HG03565 (cell line): Measurements from ENCODE around the gene RBMS3.

Experiments used
- ATAC-seq: cut with Tn5 transposase; IDR thresholded peaks from one replicate; pipeline ENCODE4 v1.9.1; 2021; ENCODE audit warnings: mild to moderate bottlenecking, moderate library complexity; ENCODE audit not compliant: unreplicated experiment

The RBMS3 gene

GRCh38 chr3:29852767-29853166 lies 571.9 kb downstream of the RBMS3 start:
- ATAC-seq = no peak

DNA sequence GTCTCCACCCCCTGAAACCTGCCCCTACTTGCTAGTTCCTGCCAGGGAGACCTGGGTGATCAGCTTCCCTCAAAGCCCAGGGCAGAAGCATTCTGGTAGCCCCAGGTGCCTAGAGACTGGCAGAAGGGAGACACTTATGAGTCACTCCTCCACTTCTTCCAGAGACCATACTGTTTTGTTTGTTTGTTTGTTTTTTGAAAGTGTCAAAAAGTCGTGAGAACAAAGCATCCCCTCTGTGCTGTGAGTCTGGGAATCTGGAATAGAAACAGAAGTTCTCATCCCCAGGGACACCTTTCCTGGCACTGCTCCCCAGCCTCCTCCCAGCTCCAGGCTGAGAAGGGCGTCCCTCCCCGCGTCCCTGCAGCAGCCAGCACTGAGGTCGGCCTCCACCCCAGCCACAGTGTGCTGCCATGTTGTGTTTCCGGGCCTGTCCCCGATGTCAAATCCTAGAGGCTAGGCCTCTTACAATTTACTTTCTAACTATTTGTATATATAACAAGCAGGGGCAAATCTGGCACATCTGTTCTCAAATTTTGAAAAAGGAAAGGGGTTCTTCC lies 573.0 kb downstream of the RBMS3 start:
- ATAC-seq = no peak

DNA sequence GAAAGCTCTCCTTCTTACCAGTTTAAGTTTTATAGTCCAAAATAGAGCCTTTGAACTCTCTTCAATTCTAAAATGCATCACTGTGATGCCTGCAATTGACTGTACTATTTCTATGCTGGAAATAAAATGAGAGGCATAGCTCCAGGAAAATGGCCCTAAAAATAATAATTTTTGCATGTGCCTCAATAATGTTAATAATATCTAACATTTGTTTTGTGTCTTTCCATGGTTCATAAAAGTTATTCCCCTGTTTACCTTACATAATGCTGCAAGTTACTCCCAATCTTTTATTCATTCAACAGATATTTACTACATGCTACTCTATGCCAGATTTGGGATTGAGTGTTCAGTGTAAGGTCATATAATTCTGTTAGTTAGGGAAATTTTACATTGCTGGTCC lies 574.0 kb downstream of the RBMS3 start:
- no peak for ATAC-seq

DNA sequence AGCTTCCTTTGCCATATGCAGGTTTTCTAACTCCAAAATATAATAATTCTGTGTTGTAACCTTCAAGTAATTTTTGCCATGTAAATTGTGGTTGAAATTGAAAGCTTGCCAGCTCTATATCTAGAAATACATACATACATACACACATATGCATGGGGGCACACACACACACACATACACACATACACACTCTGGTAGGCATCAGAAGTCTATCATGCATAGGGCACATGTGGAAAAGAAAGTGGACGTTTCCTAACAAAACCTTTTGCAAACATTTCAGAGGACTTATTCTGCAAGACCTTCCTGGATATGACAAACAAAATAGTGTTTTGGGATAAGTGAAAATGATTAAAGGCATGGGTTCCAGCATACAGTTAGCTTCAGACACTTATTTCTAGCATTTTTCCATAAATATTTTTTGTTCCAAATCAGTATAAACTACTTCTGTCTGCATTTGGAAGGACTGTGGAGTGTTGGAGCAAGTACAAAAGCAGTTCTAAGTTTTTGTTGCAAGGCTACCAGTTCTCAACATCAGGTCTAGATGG lies 578.9 kb downstream of the RBMS3 start:
- ATAC-seq = no peak

DNA sequence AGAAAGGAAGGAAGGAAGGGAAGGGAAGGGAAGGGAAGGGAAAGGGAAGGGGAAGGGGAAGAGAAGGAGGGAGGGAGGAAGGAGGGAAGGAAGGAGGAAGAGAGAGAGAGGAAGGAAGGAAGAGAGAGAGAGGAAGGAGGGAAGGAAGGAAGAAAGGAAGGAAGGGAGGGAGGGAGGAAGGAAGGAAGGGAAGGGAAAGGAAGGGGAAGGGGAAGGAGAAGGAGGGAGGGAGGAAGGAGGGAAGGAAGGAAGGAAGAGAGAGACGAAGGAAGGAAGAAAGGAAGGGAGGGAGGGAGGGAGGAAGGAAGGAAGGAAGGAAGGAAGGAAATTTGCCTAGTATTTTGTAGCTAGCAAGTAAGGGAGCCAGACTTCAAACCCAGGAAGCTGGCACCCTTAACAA lies 583.9 kb downstream of the RBMS3 start:
- ATAC-seq = no peak

- ATAC-seq = no peak
Observed at GRCh38 chr3:29868543-29869101, 587.8 kb downstream of the RBMS3 start.

GRCh38 chr3:29870136-29870535 lies 589.3 kb downstream of the RBMS3 start:
- ATAC-seq = no peak

DNA sequence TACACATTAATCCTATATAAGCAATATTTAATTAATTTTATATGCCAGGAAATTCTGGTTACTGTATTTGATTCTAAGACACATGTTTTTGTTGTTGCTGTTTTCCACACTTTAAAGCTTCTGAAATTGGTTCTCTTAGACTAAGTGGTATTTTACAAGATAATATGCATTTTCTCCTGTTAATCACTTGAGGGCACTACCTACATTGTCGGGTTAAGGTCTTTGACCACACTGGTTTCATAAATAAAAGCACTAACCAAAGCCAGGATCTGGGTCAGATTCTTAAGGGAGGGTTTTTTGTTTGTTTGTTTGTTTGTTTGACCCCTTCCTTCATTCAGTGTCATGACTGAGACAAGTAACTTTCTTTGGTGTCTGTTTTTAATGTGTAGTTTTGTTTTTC lies 590.2 kb downstream of the RBMS3 start:
- no peak for ATAC-seq

DNA sequence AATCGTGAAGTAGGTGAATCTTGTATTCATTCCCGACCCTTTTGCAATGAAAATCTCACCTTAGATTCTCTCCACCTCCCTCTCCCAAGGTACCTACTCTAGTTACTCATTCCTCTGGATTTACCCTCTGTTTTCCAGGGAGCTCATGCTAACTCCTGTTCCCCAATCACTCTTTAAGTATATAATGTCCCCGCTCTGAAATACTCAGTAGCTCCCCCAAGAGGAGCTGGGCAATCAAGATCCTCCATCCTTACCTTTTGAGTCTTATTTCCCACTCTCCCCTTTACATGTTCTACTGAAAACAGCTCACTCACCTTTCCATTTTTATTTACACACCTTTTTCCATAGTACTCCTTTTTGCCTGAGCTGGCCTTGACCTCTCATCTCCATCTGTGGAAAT lies 599.9 kb downstream of the RBMS3 start:
- ATAC-seq = no peak

GRCh38 chr3:29887451-29887850 lies 606.6 kb downstream of the RBMS3 start:
- no peak for ATAC-seq

DNA sequence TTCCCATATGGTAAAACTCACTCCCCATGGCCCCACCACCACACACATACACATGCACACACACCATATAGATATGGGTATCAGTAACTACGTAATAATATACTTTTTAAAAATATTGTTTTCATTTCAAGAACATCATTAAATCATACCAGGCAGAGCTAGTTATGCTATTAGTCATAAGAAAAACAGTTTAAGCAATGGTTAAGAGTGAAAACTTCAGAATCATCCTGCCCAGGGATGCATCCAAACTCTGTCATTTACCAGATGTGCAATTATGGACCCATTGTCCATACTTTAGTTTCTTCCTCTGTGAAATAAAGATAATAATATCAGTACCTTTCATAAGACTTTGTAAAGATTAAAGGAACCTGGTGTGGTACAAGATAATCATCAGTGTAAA lies 608.3 kb downstream of the RBMS3 start:
- no peak for ATAC-seq

- no peak for ATAC-seq
Observed at GRCh38 chr3:29890801-29891200, 609.9 kb downstream of the RBMS3 start.

GRCh38 chr3:29892976-29893554 lies 612.2 kb downstream of the RBMS3 start:
- ATAC-seq = no peak

- no peak for ATAC-seq
Observed at GRCh38 chr3:29896856-29897255, 616.0 kb downstream of the RBMS3 start.

- no peak for ATAC-seq
Observed at GRCh38 chr3:29898171-29898965, 617.5 kb downstream of the RBMS3 start.

GRCh38 chr3:29899021-29899420 lies 618.1 kb downstream of the RBMS3 start:
- no peak for ATAC-seq

DNA sequence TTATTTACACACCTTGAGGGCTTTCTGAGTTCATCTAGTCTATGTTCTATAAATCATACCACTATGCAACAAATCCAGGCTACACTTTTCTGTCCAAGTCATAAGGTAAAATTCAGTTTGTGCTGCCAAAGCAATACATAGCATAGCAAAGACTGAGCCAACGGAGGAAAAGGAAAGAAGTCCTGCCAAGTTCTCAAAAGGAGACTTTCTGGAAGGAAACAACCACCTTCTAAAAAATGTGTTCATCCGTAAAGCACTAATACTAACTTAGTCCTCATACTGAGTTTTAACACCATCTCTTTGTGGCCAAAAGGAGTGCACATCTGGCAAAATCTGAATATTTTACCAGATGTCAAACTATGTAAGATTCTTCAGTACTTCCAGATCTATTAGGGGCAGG lies 620.2 kb downstream of the RBMS3 start:
- no peak for ATAC-seq

DNA sequence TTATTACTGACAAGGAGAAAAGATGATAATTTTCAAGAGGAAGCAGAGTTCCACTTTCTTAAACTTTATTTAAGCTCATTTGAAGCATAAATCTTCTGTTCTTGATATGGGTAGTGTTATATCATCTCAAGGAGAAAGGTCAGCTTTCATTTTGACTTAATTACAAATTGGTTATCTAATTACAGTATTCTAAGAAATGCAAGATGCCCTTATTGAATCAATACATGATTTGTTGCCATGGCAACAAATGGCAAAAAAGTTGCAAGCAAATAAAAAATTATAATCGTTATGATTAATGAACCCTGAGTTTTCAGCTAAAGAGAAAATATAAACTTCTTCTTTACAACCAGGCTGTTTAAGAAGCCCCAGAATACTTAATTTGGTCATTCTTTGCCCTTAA lies 622.7 kb downstream of the RBMS3 start:
- no peak for ATAC-seq

- no peak for ATAC-seq
Observed at GRCh38 chr3:29906906-29907305, 626.0 kb downstream of the RBMS3 start.

GRCh38 chr3:29912600-29913288 lies 631.9 kb downstream of the RBMS3 start:
- no peak for ATAC-seq

DNA sequence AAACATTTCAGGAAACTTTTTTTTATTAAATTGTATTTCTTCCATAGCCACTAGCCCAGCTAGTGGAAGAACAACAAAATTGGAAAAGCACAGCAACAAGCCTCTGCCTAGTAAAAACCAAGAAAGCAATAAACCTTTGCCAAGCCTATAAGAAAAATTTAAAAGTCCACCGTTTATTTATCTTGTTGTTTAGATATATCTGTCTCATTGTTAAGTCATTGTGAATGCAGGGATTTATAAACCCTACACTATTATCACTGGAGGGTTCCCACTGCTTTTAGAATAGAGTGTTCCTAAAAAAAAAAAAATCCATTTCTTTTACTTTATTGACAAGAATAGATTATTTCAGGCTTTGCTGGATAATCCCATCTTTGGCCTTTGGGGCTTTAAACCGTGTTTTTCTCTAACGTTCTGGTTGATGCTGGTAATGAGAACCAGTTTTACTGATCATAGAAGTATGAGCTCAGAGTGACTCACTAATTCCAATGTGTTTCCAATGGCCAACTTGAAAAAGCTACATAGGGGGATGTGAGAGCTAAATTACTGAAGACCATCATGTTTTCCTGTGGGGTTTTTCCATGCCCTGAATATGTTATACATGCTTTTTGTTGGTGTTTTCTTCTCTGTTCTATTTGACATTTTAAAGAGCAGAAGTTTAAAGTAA lies 634.1 kb downstream of the RBMS3 start:
- no peak for ATAC-seq
